HCT116 (cell line): Measurements from ENCODE around the gene ANKRD9. TPM values are rescaled to one million over a fixed set of nuclear protein-coding genes. Genes with fewer than 3 reads are reported as not detected.
A peak's percentile ranks its signal among the peaks of the same experiment; 100 is the strongest.

Experiments used
- ATAC-seq: fragments of 200-7000 bp; cut with Tn5 transposase; 2 replicates; pipeline ENCODE4 v1.9.1; 2020; ENCODE audit warnings: mild to moderate bottlenecking, moderate library complexity
- BruUV-seq: library from RNA; stranded (reverse); fragments of 400-500 nt; replicated peaks from 2 replicates; lab custom pipeline; 2021; lab: Mats Ljungman, UMichigan
- CTCF ChIA-PET: fragments of 300-600 bp; sonication (Branson Sonifier 250); formaldehyde crosslinking; loops from one replicate; lab custom pipeline; 2021; ENCODE audit warnings: antibody characterized with exemption; lab: Charles Lee
- POLR2A ChIA-PET: fragments of 300-600, 350-600 bp; sonication (Branson Sonifier 250); formaldehyde crosslinking; loops from one replicate; lab custom pipeline; 2021; ENCODE audit warnings: antibody characterized with exemption; lab: Charles Lee
- RAD21 ChIA-PET, 2 experiments: fragments of 300-600 bp; sonication (Branson Sonifier 250); formaldehyde crosslinking; loops; one replicate each; lab custom pipeline; 2023; ENCODE audit warnings: low total read pairs in 2 of 2; ENCODE audit not compliant: uncharacterized antibody in 2 of 2, unreplicated experiment in 2 of 2, low non-redundant PET in 1 of 2; lab: Charles Lee
- DNase-seq: peaks from one replicate; pipeline ENCODE4 v3.0.0-alpha.2; 2010; ENCODE audit warnings: low read depth, low spot score
- H2AFZ ChIP-seq: fragments of 200-600 bp; shearing (Covaris generic), sonication (generic); 2 replicates; pipeline ENCODE4 v1.6.1; 2017; ENCODE audit warnings: low read depth, mixed run types, mixed read lengths, antibody characterized with exemption, low read length; ENCODE audit not compliant: poor library complexity, severe bottlenecking
- H3K27ac ChIP-seq: 2 replicates; pipeline ENCODE4 v1.5.1; 2012; ENCODE audit warnings: low read depth, low read length
- H3K27me3 ChIP-seq: fragments of 200-600 bp; sonication (generic); 2 replicates; pipeline ENCODE4 v1.6.1; 2016; ENCODE audit warnings: mixed run types, low read length, mixed read lengths; ENCODE audit not compliant: insufficient read depth
- H3K36me3 ChIP-seq, 2 experiments: fragments of 200-500 bp in 1 of 2; fragments of 200-600 bp in 1 of 2; sonication (Bioruptor generic) in 1 of 2; sonication (generic) in 1 of 2; 2 replicates each; pipeline versions ENCODE4 v1.5.1 to v1.6.1; 2014 to 2016; ENCODE audit warnings: low read length in 2 of 2, inconsistent platforms in 1 of 2, mixed read lengths in 1 of 2, mixed run types in 1 of 2; ENCODE audit not compliant: insufficient read depth in 2 of 2, control insufficient read depth in 1 of 2
- H3K4me1 ChIP-seq, 2 experiments: fragments of 200-600 bp in 1 of 2; sonication (generic) in 1 of 2; 2 replicates each; pipeline versions ENCODE4 v1.5.1 to v1.6.1; 2012 to 2017; ENCODE audit warnings: low read length in 2 of 2, inconsistent platforms in 1 of 2, mild to moderate bottlenecking in 1 of 2, mixed read lengths in 1 of 2, mixed run types in 1 of 2, moderate library complexity in 1 of 2; ENCODE audit not compliant: insufficient read depth in 2 of 2, control insufficient read depth in 1 of 2
- H3K4me2 ChIP-seq: fragments of 200-600 bp; sonication (generic); 2 replicates; pipeline ENCODE4 v1.6.1; 2017; ENCODE audit warnings: mixed run types, low read length, mixed read lengths
- H3K4me3 ChIP-seq, 2 experiments: fragments of 200-600 bp in 1 of 2; sonication (generic) in 1 of 2; replicated peaks in 1 of 2; 2 replicates each; pipeline ENCODE4 v1.5.1; 2011 to 2016; ENCODE audit warnings: low read length in 2 of 2, control low read depth in 1 of 2, low read depth in 1 of 2, mild to moderate bottlenecking in 1 of 2, mixed read lengths in 1 of 2, mixed run types in 1 of 2
- H3K79me2 ChIP-seq: fragments of 200-600 bp; sonication (generic); 2 replicates; pipeline ENCODE4 v1.6.1; 2017; ENCODE audit warnings: mild to moderate bottlenecking, mixed run types, low read length, moderate library complexity, mixed read lengths; ENCODE audit not compliant: insufficient read depth
- H3K9ac ChIP-seq: fragments of 200-600 bp; sonication (generic); 2 replicates; pipeline ENCODE4 v1.6.1; 2016; ENCODE audit warnings: low read length, mixed read lengths
- H3K9me2 ChIP-seq: fragments of 200-600 bp; sonication (generic), shearing (Covaris generic); 2 replicates; pipeline ENCODE4 v1.6.1; 2017; ENCODE audit warnings: mixed run types, mild to moderate bottlenecking, moderate library complexity; ENCODE audit not compliant: insufficient read depth
- H3K9me3 ChIP-seq, 2 experiments: fragments of 200-500 bp in 1 of 2; fragments of 200-600 bp in 1 of 2; sonication (Bioruptor generic) in 1 of 2; sonication (generic) in 1 of 2; 2 replicates each; pipeline ENCODE4 v1.6.1; 2014 to 2017; ENCODE audit warnings: low read length in 2 of 2, mixed read lengths in 2 of 2, inconsistent platforms in 1 of 2, low read depth in 1 of 2, mild to moderate bottlenecking in 1 of 2, mixed run types in 1 of 2, moderate library complexity in 1 of 2; ENCODE audit not compliant: control insufficient read depth in 1 of 2, insufficient read depth in 1 of 2
- H4K20me1 ChIP-seq: fragments of 200-600 bp; sonication (generic), shearing (Covaris generic); 2 replicates; pipeline ENCODE4 v1.6.1; 2017; ENCODE audit warnings: mixed run types, mild to moderate bottlenecking, moderate library complexity; ENCODE audit not compliant: insufficient read depth
- ATF3 ChIP-seq: IDR thresholded peaks from 2 replicates; pipeline ENCODE4 v1.6.1; 2012
- CBX3 ChIP-seq: IDR thresholded peaks from 2 replicates; pipeline ENCODE4 v1.6.1; 2012; ENCODE audit warnings: low read depth
- CEBPB ChIP-seq: IDR thresholded peaks from 2 replicates; pipeline ENCODE4 v1.6.1; 2012; ENCODE audit warnings: low read depth
- EGR1 ChIP-seq: IDR thresholded peaks from 2 replicates; pipeline ENCODE4 v1.6.1; 2012; ENCODE audit warnings: low read depth
- EZH2 ChIP-seq: fragments of 200-600 bp; sonication (generic); IDR thresholded peaks from 2 replicates; pipeline ENCODE4 v1.6.1; 2017; ENCODE audit warnings: antibody characterized with exemption, mixed run types
- FOSL1 ChIP-seq: IDR thresholded peaks from 2 replicates; pipeline ENCODE4 v1.6.1; 2012; ENCODE audit warnings: low read depth
- JUND ChIP-seq: IDR thresholded peaks from 2 replicates; pipeline ENCODE4 v1.6.1; 2012
- POLR2A ChIP-seq: IDR thresholded peaks from 2 replicates; pipeline ENCODE4 v1.7.0; 2011; ENCODE audit warnings: borderline replicate concordance; ENCODE audit not compliant: insufficient read depth, insufficient read length; ENCODE audit errors: extremely low read depth
- POLR2AphosphoS5 ChIP-seq: IDR thresholded peaks from 2 replicates; pipeline ENCODE4 v1.6.1; 2011; ENCODE audit warnings: mild to moderate bottlenecking, low read depth, low read length, moderate library complexity
- RAD21 ChIP-seq: IDR thresholded peaks from 2 replicates; pipeline ENCODE4 v1.6.1; 2012; ENCODE audit warnings: low read depth, mild to moderate bottlenecking
- REST ChIP-seq: IDR thresholded peaks from 2 replicates; pipeline ENCODE4 v1.6.1; 2012; ENCODE audit warnings: low read depth
- SIN3A ChIP-seq: IDR thresholded peaks from 2 replicates; pipeline ENCODE4 v1.6.1; 2012; ENCODE audit warnings: low read depth
- SP1 ChIP-seq: IDR thresholded peaks from 2 replicates; pipeline ENCODE4 v1.6.1; 2012; ENCODE audit warnings: low read depth
- SRF ChIP-seq: IDR thresholded peaks from 2 replicates; pipeline ENCODE4 v1.6.1; 2012; ENCODE audit warnings: low read depth
- TCF7L2 ChIP-seq: IDR thresholded peaks from 2 replicates; pipeline ENCODE4 v1.7.0; 2011; ENCODE audit warnings: borderline replicate concordance, inconsistent platforms; ENCODE audit not compliant: insufficient read depth, insufficient read length; ENCODE audit errors: extremely low read depth
- YY1 ChIP-seq: IDR thresholded peaks from 2 replicates; pipeline ENCODE4 v1.6.1; 2011; ENCODE audit warnings: low read length, low read depth, moderate library complexity, mild to moderate bottlenecking; ENCODE audit not compliant: insufficient replicate concordance; ENCODE audit errors: extremely low read depth
- ZFX ChIP-seq: fragments of 450-650 bp; IDR thresholded peaks from 2 replicates; pipeline ENCODE4 v1.6.1; 2017
- ZNF274 ChIP-seq: fragments of 200-500 bp; sonication (Bioruptor generic); IDR thresholded peaks from 2 replicates; pipeline ENCODE4 v1.6.1; 2014; ENCODE audit warnings: mild to moderate bottlenecking, low read depth, low read length, inconsistent platforms
- intact Hi-C: fragments of 100-400 bp; cut with micrococcal nuclease; formaldehyde crosslinking; loops from 2 replicates; pipeline ENCODE4 v1.10.0; 2022
- total RNA-seq: library from RNA; stranded (reverse); gene quantifications from one replicate; pipeline ENCODE4 v1.2.1, GENCODE V29; 2021; ENCODE audit not compliant: unreplicated experiment
- TF ChIP-seq, protein P1 (sequence below), 3 experiments: fragments of 200-600 bp in 1 of 3; sonication (generic) in 1 of 3; IDR thresholded peaks in 2 of 3; conservative IDR thresholded peaks in 1 of 3; 2 replicates each; pipeline ENCODE4 v1.5.1; 2012 to 2017; ENCODE audit warnings: low read depth in 2 of 3, low read length in 2 of 3, antibody characterized with exemption in 1 of 3, borderline replicate concordance in 1 of 3, control low read depth in 1 of 3, mild to moderate bottlenecking in 1 of 3, mixed read lengths in 1 of 3, mixed run types in 1 of 3, moderate library complexity in 1 of 3; ENCODE audit not compliant: insufficient read depth in 1 of 3
- TF ChIP-seq, protein P2 (sequence below): IDR thresholded peaks from 2 replicates; pipeline ENCODE4 v1.6.1; 2011; ENCODE audit warnings: mild to moderate bottlenecking, low read length, moderate library complexity; ENCODE audit not compliant: insufficient replicate concordance; ENCODE audit errors: extremely low read depth

Gene ANKRD9
- total RNA-seq, 1 experiment from 2014 or later = 29.0 TPM

DNA sequence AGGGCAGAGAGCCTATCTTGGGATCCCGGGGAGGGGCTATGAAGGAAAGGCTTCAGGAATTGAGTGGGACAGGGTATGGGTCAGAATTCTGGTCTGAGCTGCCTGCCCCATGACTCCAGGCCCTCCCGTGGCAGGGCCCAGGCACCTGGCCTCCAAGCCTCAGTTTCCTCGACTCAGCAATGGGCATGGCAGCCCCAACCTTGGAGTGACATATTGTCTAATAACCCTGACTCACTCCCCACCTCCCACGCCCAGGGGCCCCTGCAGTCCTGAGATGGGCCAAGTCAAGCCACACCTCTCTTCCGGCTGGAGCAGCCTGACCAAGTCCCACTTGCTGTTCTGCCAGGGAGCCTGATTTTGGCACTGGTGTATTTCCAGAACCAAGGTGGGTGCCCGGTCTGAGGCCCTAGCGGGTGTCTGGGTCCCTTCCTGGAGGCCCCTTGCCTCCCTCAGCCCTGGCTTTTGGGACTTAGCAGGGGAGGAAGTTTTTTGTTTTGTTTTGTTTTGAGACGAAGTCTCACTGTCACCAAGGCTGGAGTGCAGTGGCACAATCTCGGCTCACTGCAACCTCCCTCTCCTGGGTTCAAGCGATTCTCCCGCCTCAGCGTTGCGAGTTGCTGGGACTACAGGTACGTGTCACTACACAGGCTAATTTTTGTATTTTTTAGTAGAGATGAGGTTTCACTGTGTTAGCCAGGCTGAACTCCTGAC, 42.6 kb upstream of the ANKRD9 start:
- ChIA-PET RAD21 (no interaction called here), CTCF (no interaction called here), POLR2A (no interaction called here)
- H3K4me1 ChIP-seq = peaks cover 12 to 44% of the 10 kb centered on the region in 2 experiments
- H3K36me3 ChIP-seq = no peaks in the 10 kb centered on the region
- intact Hi-C loops = no loop called here
- no peaks in the 10 kb centered on the region for H4K20me1 ChIP-seq
- BruUV-seq = no TSS peak
- H3K79me2 ChIP-seq = peaks cover 23% of the 10 kb centered on the region
- H3K4me3 ChIP-seq = peak overlapping the region; percentile 62 to 76
- H3K9me3 ChIP-seq = no peaks in the 10 kb centered on the region
- no peaks in the 10 kb centered on the region for H3K9me2 ChIP-seq
- peak overlapping the region; percentile 83 for H3K4me2 ChIP-seq
- ATAC-seq (peak; percentile 91), DNase-seq (peak; percentile 71)
- peak overlapping the region; percentile 81 for H3K27ac ChIP-seq
- no peaks in the 10 kb centered on the region for H3K27me3 ChIP-seq
- H2AFZ ChIP-seq = no peak overlapping the region
- peak overlapping the region; percentile 91 for H3K9ac ChIP-seq
- peak; percentile 74 for TF ChIP-seq FOSL1
- peak; percentile 76 for TF ChIP-seq SP1
- TF ChIP-seq EGR1 = peak; percentile 99
- TF ChIP-seq CBX3 = peak; percentile 68; the same call in 1 of the 2 replicates
- no peak for TF ChIP-seq SRF
- TF ChIP-seq, protein P1, sequence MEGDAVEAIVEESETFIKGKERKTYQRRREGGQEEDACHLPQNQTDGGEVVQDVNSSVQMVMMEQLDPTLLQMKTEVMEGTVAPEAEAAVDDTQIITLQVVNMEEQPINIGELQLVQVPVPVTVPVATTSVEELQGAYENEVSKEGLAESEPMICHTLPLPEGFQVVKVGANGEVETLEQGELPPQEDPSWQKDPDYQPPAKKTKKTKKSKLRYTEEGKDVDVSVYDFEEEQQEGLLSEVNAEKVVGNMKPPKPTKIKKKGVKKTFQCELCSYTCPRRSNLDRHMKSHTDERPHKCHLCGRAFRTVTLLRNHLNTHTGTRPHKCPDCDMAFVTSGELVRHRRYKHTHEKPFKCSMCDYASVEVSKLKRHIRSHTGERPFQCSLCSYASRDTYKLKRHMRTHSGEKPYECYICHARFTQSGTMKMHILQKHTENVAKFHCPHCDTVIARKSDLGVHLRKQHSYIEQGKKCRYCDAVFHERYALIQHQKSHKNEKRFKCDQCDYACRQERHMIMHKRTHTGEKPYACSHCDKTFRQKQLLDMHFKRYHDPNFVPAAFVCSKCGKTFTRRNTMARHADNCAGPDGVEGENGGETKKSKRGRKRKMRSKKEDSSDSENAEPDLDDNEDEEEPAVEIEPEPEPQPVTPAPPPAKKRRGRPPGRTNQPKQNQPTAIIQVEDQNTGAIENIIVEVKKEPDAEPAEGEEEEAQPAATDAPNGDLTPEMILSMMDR (IDR thresholded peaks at IDR 0.05 in 2 of 3, conservative IDR thresholded peaks at IDR 0.05 in 1 of 3; ENCODE audit: borderline replicate concordance in 1 of 3, insufficient read depth in 1 of 3, low read depth in 2 of 3, low read length in 2 of 3) = no peak
- no peak for TF ChIP-seq CEBPB
- TF ChIP-seq SIN3A = peak; percentile 20; the same call in 1 of the 2 replicates
- TF ChIP-seq POLR2AphosphoS5 = peak; percentile 90
- TF ChIP-seq, protein P2, sequence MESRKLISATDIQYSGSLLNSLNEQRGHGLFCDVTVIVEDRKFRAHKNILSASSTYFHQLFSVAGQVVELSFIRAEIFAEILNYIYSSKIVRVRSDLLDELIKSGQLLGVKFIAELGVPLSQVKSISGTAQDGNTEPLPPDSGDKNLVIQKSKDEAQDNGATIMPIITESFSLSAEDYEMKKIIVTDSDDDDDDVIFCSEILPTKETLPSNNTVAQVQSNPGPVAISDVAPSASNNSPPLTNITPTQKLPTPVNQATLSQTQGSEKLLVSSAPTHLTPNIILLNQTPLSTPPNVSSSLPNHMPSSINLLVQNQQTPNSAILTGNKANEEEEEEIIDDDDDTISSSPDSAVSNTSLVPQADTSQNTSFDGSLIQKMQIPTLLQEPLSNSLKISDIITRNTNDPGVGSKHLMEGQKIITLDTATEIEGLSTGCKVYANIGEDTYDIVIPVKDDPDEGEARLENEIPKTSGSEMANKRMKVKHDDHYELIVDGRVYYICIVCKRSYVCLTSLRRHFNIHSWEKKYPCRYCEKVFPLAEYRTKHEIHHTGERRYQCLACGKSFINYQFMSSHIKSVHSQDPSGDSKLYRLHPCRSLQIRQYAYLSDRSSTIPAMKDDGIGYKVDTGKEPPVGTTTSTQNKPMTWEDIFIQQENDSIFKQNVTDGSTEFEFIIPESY = no peak
- TF ChIP-seq ZFX = peak; percentile 51; the same call in 1 of the 2 replicates
- no peak for TF ChIP-seq TCF7L2
- no peak for TF ChIP-seq ATF3
- no peak for TF ChIP-seq POLR2A
- TF ChIP-seq REST = no peak
- peak; percentile 30 for TF ChIP-seq YY1
- TF ChIP-seq EZH2 = no peak
- TF ChIP-seq RAD21 = no peak; the same call in 1 of the 2 replicates
- no peak; the same call in 1 of the 2 replicates for TF ChIP-seq JUND
- TF ChIP-seq ZNF274 = no peak
